GM23338 (cell line): ENCODE data around the gene PAX5. TPM values are rescaled to one million over a fixed set of nuclear protein-coding genes. Genes with fewer than 3 reads are reported as not detected.

Source experiments
- ATAC-seq: fragments of 200-7000 bp; cut with Tn5 transposase; 3 replicates; pipeline ENCODE4 v1.9.1; 2020
- DNase-seq: peaks from one replicate; pipeline ENCODE4 v3.0.0-alpha.2; 2015; ENCODE audit warnings: low spot score
- H2AFZ ChIP-seq: fragments of 200-600 bp; sonication (generic); 2 replicates; pipeline ENCODE4 v1.8.0; 2016; ENCODE audit warnings: antibody characterized with exemption, mild to moderate bottlenecking, moderate library complexity
- H3F3A ChIP-seq: fragments of 200-600 bp; sonication (generic); replicated peaks from 2 replicates; pipeline ENCODE4 v1.8.0; 2017; ENCODE audit warnings: antibody characterized with exemption, mixed run types, low read depth
- H3K27ac ChIP-seq: fragments of 200-600 bp; sonication (generic); 2 replicates; pipeline ENCODE4 v1.6.1; 2016; ENCODE audit warnings: low read depth
- H3K27me3 ChIP-seq: fragments of 200-600 bp; sonication (generic); 2 replicates; pipeline ENCODE4 v1.8.0; 2016; ENCODE audit warnings: mild to moderate bottlenecking, mixed run types, moderate library complexity; ENCODE audit not compliant: insufficient read depth
- H3K36me3 ChIP-seq: fragments of 200-600 bp; sonication (generic); 2 replicates; pipeline ENCODE4 v1.8.0; 2016; ENCODE audit warnings: mild to moderate bottlenecking; ENCODE audit not compliant: insufficient read depth
- H3K4me1 ChIP-seq: fragments of 200-600 bp; sonication (generic); 2 replicates; pipeline ENCODE4 v1.8.0; 2016; ENCODE audit warnings: mild to moderate bottlenecking, moderate library complexity; ENCODE audit not compliant: insufficient read depth
- H3K4me2 ChIP-seq: fragments of 200-600 bp; sonication (generic); 2 replicates; pipeline ENCODE4 v1.7.1; 2017; ENCODE audit warnings: mixed run types
- H3K4me3 ChIP-seq: fragments of 200-600 bp; sonication (generic); 2 replicates; pipeline ENCODE4 v1.6.1; 2016; ENCODE audit warnings: mixed run types
- H3K79me2 ChIP-seq: fragments of 200-600 bp; sonication (generic); replicated peaks from 2 replicates; pipeline ENCODE4 v1.8.0; 2017; ENCODE audit warnings: mild to moderate bottlenecking; ENCODE audit not compliant: insufficient read depth
- H3K9me2 ChIP-seq: fragments of 200-600 bp; sonication (generic); 2 replicates; pipeline ENCODE4 v1.8.0; 2017; ENCODE audit not compliant: insufficient read depth
- H4K20me1 ChIP-seq: fragments of 200-600 bp; sonication (generic); replicated peaks from 2 replicates; pipeline ENCODE4 v1.8.0; 2017; ENCODE audit warnings: mild to moderate bottlenecking; ENCODE audit not compliant: insufficient read depth
- H3K27ac Mint-ChIP-seq: 2 replicates; pipeline ENCODE4 v1.8.0; 2020; ENCODE audit warnings: inconsistent platforms, mild to moderate bottlenecking, moderate library complexity, mixed read lengths
- H3K27me3 Mint-ChIP-seq: 3 replicates; pipeline ENCODE4 v1.8.0; 2022; ENCODE audit warnings: low read depth, mild to moderate bottlenecking, moderate library complexity, mixed read lengths, inconsistent platforms; ENCODE audit not compliant: insufficient read depth, poor library complexity
- H3K36me3 Mint-ChIP-seq: 3 replicates; pipeline ENCODE4 v1.8.0; 2021; ENCODE audit warnings: low read depth, mild to moderate bottlenecking, inconsistent platforms, moderate library complexity, mixed read lengths
- H3K4me1 Mint-ChIP-seq: 3 replicates; pipeline ENCODE4 v1.8.0; 2020; ENCODE audit warnings: mild to moderate bottlenecking, inconsistent platforms, mixed read lengths
- H3K4me3 Mint-ChIP-seq: 3 replicates; pipeline ENCODE4 v1.8.0; 2021; ENCODE audit warnings: moderate library complexity, mild to moderate bottlenecking, inconsistent platforms, mixed read lengths
- H3K9me3 Mint-ChIP-seq: 3 replicates; pipeline ENCODE4 v1.8.0; 2020; ENCODE audit warnings: moderate library complexity, mild to moderate bottlenecking, inconsistent platforms, mixed read lengths
- CREB1 ChIP-seq: fragments of 250-450 bp; sonication (Bioruptor Pico); IDR thresholded peaks from 2 replicates; pipeline ENCODE4 v1.5.0; 2020; ENCODE audit warnings: low read depth, mild to moderate bottlenecking, moderate library complexity
- CTCF ChIP-seq, 2 experiments: fragments of 200-600 bp in 1 of 2; sonication (generic) in 1 of 2; conservative IDR thresholded peaks; 2 replicates each; pipeline versions ENCODE4 v1.5.1 to v1.6.1; 2016 to 2017; ENCODE audit warnings: antibody characterized with exemption in 2 of 2, low read depth in 2 of 2, mild to moderate bottlenecking in 2 of 2, moderate library complexity in 1 of 2
- ETS1 ChIP-seq: IDR thresholded peaks from 2 replicates; pipeline ENCODE4 v1.6.1; 2016; ENCODE audit warnings: antibody characterized with exemption
- EZH2 ChIP-seq: fragments of 200-600 bp; sonication (generic); IDR thresholded peaks from one replicate; pipeline ENCODE4 v1.8.0; 2017; ENCODE audit warnings: antibody characterized with exemption, mild to moderate bottlenecking, low read depth; ENCODE audit not compliant: unreplicated experiment
- EZH2phosphoT487 ChIP-seq: fragments of 200-600 bp; sonication (generic); IDR thresholded peaks from one replicate; pipeline ENCODE4 v1.8.1; 2018; ENCODE audit warnings: antibody characterized with exemption; ENCODE audit not compliant: unreplicated experiment
- JUNB ChIP-seq: IDR thresholded peaks from one replicate; pipeline ENCODE4 v1.6.1; 2016; ENCODE audit warnings: antibody characterized with exemption; ENCODE audit not compliant: unreplicated experiment
- NANOG ChIP-seq: IDR thresholded peaks from 2 replicates; pipeline ENCODE4 v1.6.1; 2016; ENCODE audit warnings: antibody characterized with exemption, borderline replicate concordance
- POLR2AphosphoS5 ChIP-seq: IDR thresholded peaks from 2 replicates; pipeline ENCODE4 v1.6.1; 2016; ENCODE audit warnings: antibody characterized with exemption, low read depth
- REST ChIP-seq: IDR thresholded peaks from one replicate; pipeline ENCODE4 v1.6.1; 2018; ENCODE audit warnings: antibody characterized with exemption; ENCODE audit not compliant: unreplicated experiment
- STAT1 ChIP-seq: IDR thresholded peaks from one replicate; pipeline ENCODE4 v1.6.1; 2016; ENCODE audit warnings: antibody characterized with exemption; ENCODE audit not compliant: unreplicated experiment
- ZNF114 ChIP-seq: fragments of 250-450 bp; sonication (Bioruptor Pico); IDR thresholded peaks from 2 replicates; pipeline ENCODE4 v1.5.0; 2020; ENCODE audit warnings: mild to moderate bottlenecking, moderate library complexity
- ZNF331 ChIP-seq: fragments of 250-450 bp; sonication (Bioruptor Pico); IDR thresholded peaks from 2 replicates; pipeline ENCODE4 v1.5.0; 2020; ENCODE audit warnings: low read depth, mild to moderate bottlenecking, moderate library complexity
- ZNF462 ChIP-seq: fragments of 250-450 bp; sonication (Bioruptor Pico); IDR thresholded peaks from 2 replicates; pipeline ENCODE4 v1.5.0; 2020; ENCODE audit warnings: mild to moderate bottlenecking, moderate library complexity
- polyA plus RNA-seq: library from polyadenylated mRNA; unstranded; fragments of >200 nt; fragmentation: Nextera tagmentation; extraction: Ambion mirVana; gene quantifications from 2 replicates; pipeline ENCODE4 v1.2.1, GENCODE V29; 2016
- total RNA-seq: library from RNA; depleted of rRNA; stranded (reverse); fragments of >200 nt; shearing (Covaris generic); gene quantifications from 2 replicates; pipeline ENCODE4 v1.2.3, GENCODE V29; 2014

PAX5 gene
- total and polyA plus RNA-seq, 2 experiments from 2014 or later, result 0.17 to 0.60 TPM

- Histone ChIP-seq H3K27me3 (peaks cover 53% of the 10 kb centered on the region), H3K4me2 (no peak overlapping the region), H3K4me3 (no peak overlapping the region), H2AFZ (no peak overlapping the region), H3K9me2 (no peaks in the 10 kb centered on the region), H3K4me1 (peaks cover 17% of the 10 kb centered on the region; the same call in 1 of the 2 replicates), H3F3A (no peaks in the 10 kb centered on the region), H3K79me2 (no peaks in the 10 kb centered on the region), H4K20me1 (no peaks in the 10 kb centered on the region), H3K36me3 (no peaks in the 10 kb centered on the region; the same call in 1 of the 2 replicates), H3K27ac (no peak overlapping the region)
- ATAC-seq, result no peak
- Mint-ChIP-seq H3K27me3 (peaks cover 30% of the 10 kb centered on the region), H3K4me3 (no peak overlapping the region), H3K36me3 (no peaks in the 10 kb centered on the region), H3K9me3 (no peaks in the 10 kb centered on the region), H3K4me1 (peaks cover 22% of the 10 kb centered on the region), H3K27ac (peak overlapping the region; percentile 53; the same call in 1 of the 2 replicates)
- no peak for DNase-seq
- no peak for TF ChIP-seq ZNF462
- no peak for TF ChIP-seq ZNF114
- no peak for TF ChIP-seq NANOG
- TF ChIP-seq CTCF (conservative IDR thresholded peaks at IDR 0.05; ENCODE audit: low read depth in 2 of 2), result no peak
- no peak for TF ChIP-seq ZNF331 (CRISPR knock-in tag)
- no peak for TF ChIP-seq REST
- no peak for TF ChIP-seq STAT1
- TF ChIP-seq POLR2AphosphoS5, result no peak
- no peak for TF ChIP-seq EZH2phosphoT487
- no peak for TF ChIP-seq JUNB
- no peak for TF ChIP-seq EZH2
- no peak for TF ChIP-seq ETS1
- TF ChIP-seq CREB1 (CRISPR knock-in tag), result no peak
Measured at GRCh38 chr9:36997414-36997813, 36.7 kb downstream of the PAX5 start.
